Choroid plexus epithelial cell (primary cell): ENCODE measurements around the gene CRMP1.

ENCODE experiments used
- DNase-seq: peaks from one replicate; pipeline ENCODE4 v3.0.0-alpha.2; 2010; ENCODE audit warnings: low read depth
- H3K4me3 ChIP-seq: 2 replicates; pipeline ENCODE4 v1.5.1; 2011; ENCODE audit warnings: low read depth, mild to moderate bottlenecking, control low read depth, low read length, moderate library complexity
- CTCF ChIP-seq: conservative IDR thresholded peaks from 2 replicates; pipeline ENCODE4 v1.5.1; 2011; ENCODE audit warnings: low read depth, mild to moderate bottlenecking, control low read depth, inconsistent platforms, low read length, moderate library complexity

CRMP1 gene

GRCh38 chr4:5897674-5898073 is 4.8 kb upstream of the CRMP1 start:
- DNase-seq = no peak
- no peak for TF ChIP-seq CTCF
- no peak overlapping the region for H3K4me3 ChIP-seq

- TF ChIP-seq CTCF = no peak
- DNase-seq = peak; percentile 24
Observed at GRCh38 chr4:5895287-5895686, 2.4 kb upstream of the CRMP1 start.

GRCh38 chr4:5894266-5894665 is 1.4 kb upstream of the CRMP1 start:
- H3K4me3 ChIP-seq = no peak overlapping the region
- no peak for TF ChIP-seq CTCF
- no peak for DNase-seq

More at GRCh38 chr4:5895287-5895686, 2.4 kb upstream of the CRMP1 start:
- H3K4me3 ChIP-seq = no peak overlapping the region

- DNase-seq = no peak
- no peak for TF ChIP-seq CTCF
- no peak overlapping the region for H3K4me3 ChIP-seq
Observed at GRCh38 chr4:5893591-5893990, 705 bp upstream of the CRMP1 start.

- no peak overlapping the region for H3K4me3 ChIP-seq
- no peak for TF ChIP-seq CTCF
- no peak for DNase-seq
Observed at GRCh38 chr4:5892323-5893003, 423 bp downstream of the CRMP1 start.

- TF ChIP-seq CTCF = no peak
- no peak for DNase-seq
- H3K4me3 ChIP-seq = no peak overlapping the region
Observed at GRCh38 chr4:5891563-5892322, 1.1 kb downstream of the CRMP1 start.
